ENCODE data around the gene FLRT3.

GRCh38 chr20:14303106-14303505 lies 34.3 kb downstream of the FLRT3 start:
- TF ChIP-seq POLR2AphosphoS5 (IDR thresholded peaks at IDR 0.05; ENCODE audit: low read depth, low read length), result no peak
- TF ChIP-seq TAF1 (IDR thresholded peaks at IDR 0.05; ENCODE audit: borderline replicate concordance, low read depth, low read length), result no peak
